Ovary (tissue), 3 donors: ENCODE results near the gene NOP9.

ENCODE experiments used
- EP300 ChIP-seq: sonication (generic); formaldehyde crosslinking; IDR thresholded peaks from one replicate; pipeline ENCODE4 v1.6.1; 2017; ENCODE audit warnings: antibody characterized with exemption
- TF ChIP-seq, protein P1 (sequence below), 3 donors: fragments of 450-650 bp in 2 of 3; fragments of 200-600 bp in 1 of 3; IDR thresholded peaks; one replicate each; pipeline versions ENCODE4 v1.5.1 to v1.8.0; 2016 to 2022; ENCODE audit warnings: antibody characterized with exemption in 3 of 3, mild to moderate bottlenecking in 1 of 3
- donor health status: DM: no; HTN: no; CAD: no.

DNA sequence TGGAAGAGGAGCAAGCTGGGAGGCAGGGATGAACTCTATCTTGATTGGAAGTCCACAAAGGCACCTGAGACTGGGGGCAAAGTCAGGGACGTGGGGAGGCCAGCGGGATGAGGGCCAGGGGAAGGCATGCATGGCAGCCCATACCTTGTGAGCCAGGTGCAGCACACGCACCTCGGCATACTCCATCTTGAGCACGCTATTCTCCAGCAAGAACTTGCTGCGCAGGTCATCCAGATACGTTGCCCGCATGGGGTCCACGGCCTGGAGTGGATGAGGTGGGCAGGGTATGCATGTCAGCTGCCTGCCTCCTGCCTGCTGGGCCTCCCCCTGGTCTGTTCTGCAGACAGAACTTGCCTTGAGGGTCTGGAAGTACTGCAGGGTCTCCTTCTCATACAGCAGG, 32.1 kb upstream of the NOP9 start:
- TF ChIP-seq, protein P1, sequence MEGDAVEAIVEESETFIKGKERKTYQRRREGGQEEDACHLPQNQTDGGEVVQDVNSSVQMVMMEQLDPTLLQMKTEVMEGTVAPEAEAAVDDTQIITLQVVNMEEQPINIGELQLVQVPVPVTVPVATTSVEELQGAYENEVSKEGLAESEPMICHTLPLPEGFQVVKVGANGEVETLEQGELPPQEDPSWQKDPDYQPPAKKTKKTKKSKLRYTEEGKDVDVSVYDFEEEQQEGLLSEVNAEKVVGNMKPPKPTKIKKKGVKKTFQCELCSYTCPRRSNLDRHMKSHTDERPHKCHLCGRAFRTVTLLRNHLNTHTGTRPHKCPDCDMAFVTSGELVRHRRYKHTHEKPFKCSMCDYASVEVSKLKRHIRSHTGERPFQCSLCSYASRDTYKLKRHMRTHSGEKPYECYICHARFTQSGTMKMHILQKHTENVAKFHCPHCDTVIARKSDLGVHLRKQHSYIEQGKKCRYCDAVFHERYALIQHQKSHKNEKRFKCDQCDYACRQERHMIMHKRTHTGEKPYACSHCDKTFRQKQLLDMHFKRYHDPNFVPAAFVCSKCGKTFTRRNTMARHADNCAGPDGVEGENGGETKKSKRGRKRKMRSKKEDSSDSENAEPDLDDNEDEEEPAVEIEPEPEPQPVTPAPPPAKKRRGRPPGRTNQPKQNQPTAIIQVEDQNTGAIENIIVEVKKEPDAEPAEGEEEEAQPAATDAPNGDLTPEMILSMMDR (IDR thresholded peaks at IDR 0.05): no peak
- no peak for TF ChIP-seq EP300
